Measurements from ENCODE around the gene GPR15LG. TPM values are rescaled to one million over a fixed set of nuclear protein-coding genes. Genes with fewer than 3 reads are reported as not detected.

GPR15LG gene
- total RNA-seq, 1 experiment from 2014 or later: not detected

GRCh38 chr10:84196083-84196482, 22.5 kb downstream of the GPR15LG start:
- no peak overlapping the region for H3K27ac ChIP-seq (ENCODE audit: low read depth, low read length)
- ATAC-seq (peak; percentile 28), DNase-seq (ENCODE audit: low read depth, low spot score) (no peak)
- H3K4me2 ChIP-seq (ENCODE audit: low read length): no peak overlapping the region
- BruUV-seq (replicated peaks): no TSS peak
- ChIA-PET RAD21 (ENCODE audit: low non-redundant PET in 1 of 2, low total read pairs in 2 of 2, uncharacterized antibody in 2 of 2, unreplicated experiment in 2 of 2) (no interaction called here), CTCF (no interaction called here), POLR2A (no interaction called here)
- H3K9me2 ChIP-seq (ENCODE audit: insufficient read depth): no peaks in the 10 kb centered on the region
- no peaks in the 10 kb centered on the region for H3K79me2 ChIP-seq (ENCODE audit: insufficient read depth, low read length)
- no peak overlapping the region for H3K4me3 ChIP-seq (replicated peaks in 1 of 2; ENCODE audit: low read depth in 1 of 2, low read length in 2 of 2)
- peaks cover 19% of the 10 kb centered on the region for H3K27me3 ChIP-seq (ENCODE audit: insufficient read depth, low read length)
- no peaks in the 10 kb centered on the region for H3K4me1 ChIP-seq (ENCODE audit: control insufficient read depth in 1 of 2, insufficient read depth in 2 of 2, low read length in 2 of 2)
- H4K20me1 ChIP-seq (ENCODE audit: insufficient read depth): no peaks in the 10 kb centered on the region
- intact Hi-C loops (cut with micrococcal nuclease): no loop called here
- no peak overlapping the region for H3K9ac ChIP-seq (ENCODE audit: low read length)
- TF ChIP-seq ZNF274 (IDR thresholded peaks at IDR 0.05; ENCODE audit: low read depth, low read length): no peak
- no peak for TF ChIP-seq CEBPB (IDR thresholded peaks at IDR 0.05; ENCODE audit: low read depth)
- no peak for TF ChIP-seq REST (IDR thresholded peaks at IDR 0.05; ENCODE audit: low read depth)
- TF ChIP-seq POLR2AphosphoS5 (IDR thresholded peaks at IDR 0.05; ENCODE audit: low read depth, low read length): no peak
- no peak for TF ChIP-seq SIN3A (IDR thresholded peaks at IDR 0.05; ENCODE audit: low read depth)
- TF ChIP-seq CTCF (IDR thresholded peaks at IDR 0.05 in 2 of 3, conservative IDR thresholded peaks at IDR 0.05 in 1 of 3; ENCODE audit: borderline replicate concordance in 1 of 3, insufficient read depth in 1 of 3, low read depth in 2 of 3, low read length in 2 of 3): no peak
- no peak for TF ChIP-seq SP1 (IDR thresholded peaks at IDR 0.05; ENCODE audit: low read depth)
- no peak for TF ChIP-seq POLR2A (IDR thresholded peaks at IDR 0.05; ENCODE audit: borderline replicate concordance, extremely low read depth, insufficient read depth, insufficient read length)
- H3K36me3 ChIP-seq (ENCODE audit: control insufficient read depth in 1 of 2, insufficient read depth in 2 of 2, low read length in 2 of 2): no peaks in the 10 kb centered on the region
- no peak overlapping the region for H2AFZ ChIP-seq (ENCODE audit: low read depth, low read length, poor library complexity, severe bottlenecking)
- H3K9me3 ChIP-seq (ENCODE audit: control insufficient read depth in 1 of 2, insufficient read depth in 1 of 2, low read depth in 1 of 2, low read length in 2 of 2): no peaks in the 10 kb centered on the region
